SK-N-SH (cell line): Measurements from ENCODE around the gene CDC6. TPM values are rescaled to one million over a fixed set of nuclear protein-coding genes. Genes with fewer than 3 reads are reported as not detected.
A peak's percentile ranks its signal among the peaks of the same experiment; 100 is the strongest.

Experiments
- CTCF ChIA-PET: fragments of 300-600, 350-600 bp; formaldehyde crosslinking; extraction: SDS; loops from one replicate; lab custom pipeline; 2021; lab: Yijun Ruan, JAX
- POLR2A ChIA-PET: fragments of 350-600 bp; sonication (Branson Sonifier 250); formaldehyde crosslinking; extraction: SDS; loops from one replicate; lab custom pipeline; 2020; ENCODE audit warnings: antibody characterized with exemption, inconsistent platforms; lab: Yijun Ruan, JAX
- DNase-seq: peaks from one replicate; pipeline ENCODE4 v3.0.0; 2012
- H2AFZ ChIP-seq: fragments of 200-600 bp; sonication (generic); 2 replicates; pipeline ENCODE4 v1.8.1; 2016; ENCODE audit warnings: antibody characterized with exemption, mild to moderate bottlenecking, low read depth
- H3F3A ChIP-seq: fragments of 200-600 bp; sonication (generic); replicated peaks from 2 replicates; pipeline ENCODE3; 2016; ENCODE audit warnings: antibody characterized with exemption, mild to moderate bottlenecking; ENCODE audit not compliant: insufficient read depth
- H3K27ac ChIP-seq, 2 experiments: fragments of 200-500 bp in 1 of 2; fragments of 200-600 bp in 1 of 2; sonication (Bioruptor generic) in 1 of 2; sonication (generic), shearing (Covaris generic) in 1 of 2; 2 replicates each; pipeline versions ENCODE4 v1.5.1 to v1.6.1; 2014 to 2016; ENCODE audit warnings: low read depth in 2 of 2, inconsistent platforms in 1 of 2, low read length in 1 of 2, mild to moderate bottlenecking in 1 of 2, mixed read lengths in 1 of 2
- H3K27me3 ChIP-seq: fragments of 200-600 bp; sonication (generic), shearing (Covaris generic); 2 replicates; pipeline ENCODE4 v1.6.1; 2016; ENCODE audit warnings: mixed run types; ENCODE audit not compliant: insufficient read depth
- H3K36me3 ChIP-seq, 2 experiments: fragments of 200-500 bp in 1 of 2; fragments of 200-600 bp in 1 of 2; sonication (Bioruptor generic) in 1 of 2; sonication (generic) in 1 of 2; replicated peaks in 1 of 2; 2 replicates each; pipeline versions ENCODE3 to v1.5.1; 2014 to 2016; ENCODE audit warnings: low read length in 1 of 2, mild to moderate bottlenecking in 1 of 2; ENCODE audit not compliant: insufficient read depth in 2 of 2, control insufficient read depth in 1 of 2
- H3K4me1 ChIP-seq, 2 experiments: fragments of 200-500 bp in 1 of 2; fragments of 200-600 bp in 1 of 2; sonication (Bioruptor generic) in 1 of 2; sonication (generic), shearing (Covaris generic) in 1 of 2; 2 replicates each; pipeline versions ENCODE4 v1.5.1 to v1.6.1; 2014 to 2016; ENCODE audit warnings: low read depth in 1 of 2, low read length in 1 of 2, mixed run types in 1 of 2; ENCODE audit not compliant: insufficient read depth in 2 of 2, control insufficient read depth in 1 of 2
- H3K4me2 ChIP-seq: fragments of 200-600 bp; sonication (generic), shearing (Covaris generic); 2 replicates; pipeline ENCODE4 v1.6.1; 2017; ENCODE audit warnings: mixed run types
- H3K4me3 ChIP-seq, 2 experiments: fragments of 200-500 bp in 1 of 2; fragments of 200-600 bp in 1 of 2; sonication (Bioruptor generic) in 1 of 2; sonication (generic), shearing (Covaris generic) in 1 of 2; 2 replicates each; pipeline versions ENCODE4 v1.5.1 to v1.8.1; 2014 to 2016; ENCODE audit warnings: low read depth in 2 of 2, inconsistent platforms in 1 of 2, low read length in 1 of 2, mild to moderate bottlenecking in 1 of 2, mixed read lengths in 1 of 2, moderate library complexity in 1 of 2
- H3K79me2 ChIP-seq: fragments of 200-600 bp; sonication (generic); 2 replicates; pipeline ENCODE4 v1.8.1; 2017; ENCODE audit warnings: mild to moderate bottlenecking; ENCODE audit not compliant: insufficient read depth
- H3K9ac ChIP-seq: fragments of 200-600 bp; sonication (generic); 2 replicates; pipeline ENCODE4 v1.6.1; 2017; ENCODE audit warnings: mixed run types
- H3K9me2 ChIP-seq: fragments of 200-600 bp; sonication (generic); 2 replicates; pipeline ENCODE4 v1.6.1; 2017; ENCODE audit warnings: mixed run types
- H3K9me3 ChIP-seq: fragments of 200-600 bp; sonication (generic); 2 replicates; pipeline ENCODE4 v1.6.1; 2017; ENCODE audit warnings: mixed run types, mild to moderate bottlenecking, moderate library complexity
- H4K20me1 ChIP-seq: fragments of 200-600 bp; sonication (generic); 2 replicates; pipeline ENCODE4 v1.6.1; 2017; ENCODE audit warnings: mild to moderate bottlenecking, mixed run types; ENCODE audit not compliant: insufficient read depth
- CHD2 ChIP-seq: fragments of 150-350 bp; IDR thresholded peaks from 2 replicates; pipeline ENCODE4 v1.6.1; 2018; ENCODE audit warnings: low read length; ENCODE audit not compliant: partially characterized antibody
- ELF1 ChIP-seq: IDR thresholded peaks from 2 replicates; pipeline ENCODE4 v1.4.0; 2012
- EZH2phosphoT487 ChIP-seq: fragments of 200-600 bp; sonication (generic); IDR thresholded peaks from 2 replicates; pipeline ENCODE4 v1.6.1; 2017; ENCODE audit warnings: low read depth, mixed run types, mild to moderate bottlenecking, antibody characterized with exemption, moderate library complexity, borderline replicate concordance
- FOSL2 ChIP-seq: IDR thresholded peaks from 2 replicates; pipeline ENCODE4 v1.4.0; 2012; ENCODE audit warnings: low read depth, mild to moderate bottlenecking, moderate library complexity, borderline replicate concordance
- FOXM1 ChIP-seq: IDR thresholded peaks from 2 replicates; pipeline ENCODE4 v1.4.0; 2012; ENCODE audit warnings: low read depth, mild to moderate bottlenecking
- GABPA ChIP-seq: IDR thresholded peaks from 2 replicates; pipeline ENCODE4 v1.4.0; 2012; ENCODE audit warnings: low read depth, mild to moderate bottlenecking
- JUND ChIP-seq: IDR thresholded peaks from 2 replicates; pipeline ENCODE4 v1.4.0; 2012
- MAX ChIP-seq: IDR thresholded peaks from 2 replicates; pipeline ENCODE4 v1.4.0; 2012; ENCODE audit warnings: low read depth
- MEF2A ChIP-seq: IDR thresholded peaks from 2 replicates; pipeline ENCODE4 v1.4.0; 2012; ENCODE audit warnings: low read depth, borderline replicate concordance
- MXI1 ChIP-seq: IDR thresholded peaks from 2 replicates; pipeline ENCODE4 v1.6.1; 2012; ENCODE audit warnings: mild to moderate bottlenecking, low read depth, low read length, improper control_type of control experiment
- POLR2AphosphoS5 ChIP-seq: IDR thresholded peaks from 2 replicates; pipeline ENCODE4 v1.6.1; 2012; ENCODE audit warnings: low read depth, low read length
- RAD21 ChIP-seq: IDR thresholded peaks from 2 replicates; pipeline ENCODE4 v1.6.1; 2012; ENCODE audit warnings: mild to moderate bottlenecking, low read length
- RCOR1 ChIP-seq: fragments of 150-350 bp; IDR thresholded peaks from 2 replicates; pipeline ENCODE4 v1.6.1; 2017; ENCODE audit warnings: antibody characterized with exemption, low read length
- REST ChIP-seq: IDR thresholded peaks from 2 replicates; pipeline ENCODE4 v1.6.1; 2012; ENCODE audit warnings: mild to moderate bottlenecking, low read depth, low read length, moderate library complexity
- RFX5 ChIP-seq: IDR thresholded peaks from 2 replicates; pipeline ENCODE4 v1.6.1; 2012; ENCODE audit warnings: mild to moderate bottlenecking, improper control_type of control experiment, low read length
- SMC3 ChIP-seq: IDR thresholded peaks from 2 replicates; pipeline ENCODE4 v1.6.1; 2012; ENCODE audit warnings: low read depth, low read length, improper control_type of control experiment
- TAF1 ChIP-seq: IDR thresholded peaks from 2 replicates; pipeline ENCODE4 v1.6.1; 2012; ENCODE audit warnings: low read depth, mild to moderate bottlenecking, low read length, moderate library complexity, borderline replicate concordance
- TCF12 ChIP-seq: IDR thresholded peaks from 2 replicates; pipeline ENCODE4 v1.4.0; 2012
- YY1 ChIP-seq: IDR thresholded peaks from 2 replicates; pipeline ENCODE4 v1.4.0; 2012; ENCODE audit warnings: low read depth, mild to moderate bottlenecking
- WGBS: methylation state at CpG from one replicate; pipeline ENCODE4 v1.1.6; 2017; ENCODE audit warnings: low lambda C conversion rate; 5-methylcytosine and 5-hydroxymethylcytosine counted together
- polyA plus RNA-seq, 3 experiments: library from polyadenylated mRNA; depleted of rRNA; stranded (reverse); fragments of >200 nt; gene quantifications; 2 replicates each; pipeline ENCODE4 v1.2.3, GENCODE V29; 2012
- TF ChIP-seq, protein P1 (sequence below): IDR thresholded peaks from 2 replicates; pipeline ENCODE4 v1.4.0; 2012; ENCODE audit warnings: low read depth, borderline replicate concordance
- TF ChIP-seq, protein P2 (sequence below): fragments of 150-350 bp; IDR thresholded peaks from 2 replicates; pipeline ENCODE4 v1.6.1; 2016; ENCODE audit warnings: mild to moderate bottlenecking, low read depth, low read length
- TF ChIP-seq, protein P3 (sequence below): fragments of 150-350 bp; IDR thresholded peaks from 2 replicates; pipeline ENCODE4 v1.6.1; 2017; ENCODE audit warnings: antibody characterized with exemption, low read length, low read depth, borderline replicate concordance
- TF ChIP-seq, protein P4 (sequence below): fragments of 200-600 bp; sonication (generic); IDR thresholded peaks from 2 replicates; pipeline ENCODE4 v1.6.1; 2017; ENCODE audit warnings: antibody characterized with exemption, mild to moderate bottlenecking, moderate library complexity

Gene CDC6
- polyA plus RNA-seq, 1 of the 3 experiments (the other 2 are of a cell fraction): 12.7 TPM

DNA sequence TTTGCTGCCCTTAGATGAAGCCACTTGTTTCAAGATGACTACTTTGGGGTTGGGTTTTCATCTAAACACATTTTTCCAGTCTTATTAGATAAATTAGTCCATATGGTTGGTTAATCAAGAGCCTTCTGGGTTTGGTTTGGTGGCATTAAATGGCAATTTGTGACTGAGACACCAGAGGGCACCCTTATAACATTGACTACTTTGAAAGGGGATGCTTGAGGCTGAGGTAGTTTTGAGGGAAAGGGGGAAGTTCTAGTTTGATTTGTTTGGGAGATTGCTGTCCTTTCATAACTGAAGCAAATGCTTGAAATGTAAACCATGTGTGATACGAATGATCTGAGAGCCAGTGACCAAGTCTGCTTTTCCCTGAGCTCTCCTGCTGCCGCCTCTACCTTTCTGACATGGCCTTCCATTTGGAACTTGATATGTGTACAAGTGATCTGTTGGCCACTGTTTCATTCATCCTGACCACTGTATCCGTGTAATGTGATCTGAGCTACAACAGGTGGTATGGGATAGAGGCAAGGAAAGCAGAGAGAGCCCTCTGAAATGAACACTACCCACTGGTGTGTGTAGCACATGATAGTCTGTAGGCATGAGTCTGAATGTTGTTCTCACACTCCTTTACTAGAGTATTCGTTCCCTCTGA, 15.5 kb downstream of the CDC6 start:
- Histone ChIP-seq H3K4me3 (no peak overlapping the region; a peak in 1 of 4 replicates), H3K9me3 (no peaks in the 10 kb centered on the region), H3K9me2 (no peaks in the 10 kb centered on the region), H3K27me3 (no peaks in the 10 kb centered on the region), H3K36me3 (peaks cover 4 to 12% of the 10 kb centered on the region in 2 experiments), H3K4me1 (peaks cover 48 to 53% of the 10 kb centered on the region in 2 experiments), H3K27ac (peak overlapping the region; percentile 82 to 99), H3K4me2 (peak overlapping the region; percentile 65), H3K9ac (no peak overlapping the region; the same call in 1 of the 2 replicates), H3F3A (peaks cover 48% of the 10 kb centered on the region), H2AFZ (no peak overlapping the region), H4K20me1 (no peaks in the 10 kb centered on the region), H3K79me2 (peaks cover 3% of the 10 kb centered on the region; the same call in 1 of the 2 replicates)
- ChIA-PET CTCF (interaction anchor here (0.7 to 36.0 kb wide), 33 partner anchors 10 to 288 kb away, joined by 3 to 1706 read pairs (median 5); partner anchors contain the start of genes CSF3, GJD3 and TOP2A), POLR2A (interaction anchor here (0.5 to 2.5 kb wide), 8 partner anchors 14 to 284 kb away, joined by 3 to 12 read pairs (median 4); no protein-coding TSS in a partner anchor)
- peak; percentile 63 for DNase-seq
- 7% methylated on average over 3 of the region's 4 CpGs for WGBS
- TF ChIP-seq RCOR1: peak; percentile 24
- TF ChIP-seq, protein P1, sequence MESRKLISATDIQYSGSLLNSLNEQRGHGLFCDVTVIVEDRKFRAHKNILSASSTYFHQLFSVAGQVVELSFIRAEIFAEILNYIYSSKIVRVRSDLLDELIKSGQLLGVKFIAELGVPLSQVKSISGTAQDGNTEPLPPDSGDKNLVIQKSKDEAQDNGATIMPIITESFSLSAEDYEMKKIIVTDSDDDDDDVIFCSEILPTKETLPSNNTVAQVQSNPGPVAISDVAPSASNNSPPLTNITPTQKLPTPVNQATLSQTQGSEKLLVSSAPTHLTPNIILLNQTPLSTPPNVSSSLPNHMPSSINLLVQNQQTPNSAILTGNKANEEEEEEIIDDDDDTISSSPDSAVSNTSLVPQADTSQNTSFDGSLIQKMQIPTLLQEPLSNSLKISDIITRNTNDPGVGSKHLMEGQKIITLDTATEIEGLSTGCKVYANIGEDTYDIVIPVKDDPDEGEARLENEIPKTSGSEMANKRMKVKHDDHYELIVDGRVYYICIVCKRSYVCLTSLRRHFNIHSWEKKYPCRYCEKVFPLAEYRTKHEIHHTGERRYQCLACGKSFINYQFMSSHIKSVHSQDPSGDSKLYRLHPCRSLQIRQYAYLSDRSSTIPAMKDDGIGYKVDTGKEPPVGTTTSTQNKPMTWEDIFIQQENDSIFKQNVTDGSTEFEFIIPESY: no peak
- no peak for TF ChIP-seq CHD2
- no peak for TF ChIP-seq MEF2A
- no peak for TF ChIP-seq FOSL2
- TF ChIP-seq TAF1: no peak
- TF ChIP-seq, protein P2, sequence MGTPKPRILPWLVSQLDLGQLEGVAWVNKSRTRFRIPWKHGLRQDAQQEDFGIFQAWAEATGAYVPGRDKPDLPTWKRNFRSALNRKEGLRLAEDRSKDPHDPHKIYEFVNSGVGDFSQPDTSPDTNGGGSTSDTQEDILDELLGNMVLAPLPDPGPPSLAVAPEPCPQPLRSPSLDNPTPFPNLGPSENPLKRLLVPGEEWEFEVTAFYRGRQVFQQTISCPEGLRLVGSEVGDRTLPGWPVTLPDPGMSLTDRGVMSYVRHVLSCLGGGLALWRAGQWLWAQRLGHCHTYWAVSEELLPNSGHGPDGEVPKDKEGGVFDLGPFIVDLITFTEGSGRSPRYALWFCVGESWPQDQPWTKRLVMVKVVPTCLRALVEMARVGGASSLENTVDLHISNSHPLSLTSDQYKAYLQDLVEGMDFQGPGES: no peak
- TF ChIP-seq FOXM1: no peak; the same call in 1 of the 2 replicates
- TF ChIP-seq, protein P3, sequence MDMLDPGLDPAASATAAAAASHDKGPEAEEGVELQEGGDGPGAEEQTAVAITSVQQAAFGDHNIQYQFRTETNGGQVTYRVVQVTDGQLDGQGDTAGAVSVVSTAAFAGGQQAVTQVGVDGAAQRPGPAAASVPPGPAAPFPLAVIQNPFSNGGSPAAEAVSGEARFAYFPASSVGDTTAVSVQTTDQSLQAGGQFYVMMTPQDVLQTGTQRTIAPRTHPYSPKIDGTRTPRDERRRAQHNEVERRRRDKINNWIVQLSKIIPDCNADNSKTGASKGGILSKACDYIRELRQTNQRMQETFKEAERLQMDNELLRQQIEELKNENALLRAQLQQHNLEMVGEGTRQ: no peak
- TF ChIP-seq EZH2phosphoT487: no peak
- TF ChIP-seq TCF12: no peak
- TF ChIP-seq SMC3: peak; percentile 93
- TF ChIP-seq RFX5: no peak
- no peak for TF ChIP-seq MAX
- TF ChIP-seq ELF1: no peak
- no peak for TF ChIP-seq JUND
- TF ChIP-seq RAD21: peak; percentile 96
- TF ChIP-seq REST: no peak
- no peak; the same call in 1 of the 2 replicates for TF ChIP-seq MXI1
- no peak for TF ChIP-seq POLR2AphosphoS5
- no peak; the same call in 1 of the 2 replicates for TF ChIP-seq GABPA
- TF ChIP-seq, protein P4, sequence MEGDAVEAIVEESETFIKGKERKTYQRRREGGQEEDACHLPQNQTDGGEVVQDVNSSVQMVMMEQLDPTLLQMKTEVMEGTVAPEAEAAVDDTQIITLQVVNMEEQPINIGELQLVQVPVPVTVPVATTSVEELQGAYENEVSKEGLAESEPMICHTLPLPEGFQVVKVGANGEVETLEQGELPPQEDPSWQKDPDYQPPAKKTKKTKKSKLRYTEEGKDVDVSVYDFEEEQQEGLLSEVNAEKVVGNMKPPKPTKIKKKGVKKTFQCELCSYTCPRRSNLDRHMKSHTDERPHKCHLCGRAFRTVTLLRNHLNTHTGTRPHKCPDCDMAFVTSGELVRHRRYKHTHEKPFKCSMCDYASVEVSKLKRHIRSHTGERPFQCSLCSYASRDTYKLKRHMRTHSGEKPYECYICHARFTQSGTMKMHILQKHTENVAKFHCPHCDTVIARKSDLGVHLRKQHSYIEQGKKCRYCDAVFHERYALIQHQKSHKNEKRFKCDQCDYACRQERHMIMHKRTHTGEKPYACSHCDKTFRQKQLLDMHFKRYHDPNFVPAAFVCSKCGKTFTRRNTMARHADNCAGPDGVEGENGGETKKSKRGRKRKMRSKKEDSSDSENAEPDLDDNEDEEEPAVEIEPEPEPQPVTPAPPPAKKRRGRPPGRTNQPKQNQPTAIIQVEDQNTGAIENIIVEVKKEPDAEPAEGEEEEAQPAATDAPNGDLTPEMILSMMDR: peak; percentile 86
- TF ChIP-seq YY1: no peak
